Measurements from ENCODE around the gene PAK6.

- TF ChIP-seq REST (IDR thresholded peaks at IDR 0.05; ENCODE audit: unreplicated experiment), result no peak
- no peak for TF ChIP-seq EZH2 (IDR thresholded peaks at IDR 0.05; ENCODE audit: low read depth, unreplicated experiment)
- TF ChIP-seq CTCF (conservative IDR thresholded peaks at IDR 0.05; ENCODE audit: low read depth in 2 of 2), result no peak
- TF ChIP-seq POLR2AphosphoS5 (IDR thresholded peaks at IDR 0.05; ENCODE audit: low read depth), result no peak
- no peak for TF ChIP-seq CREB1 (CRISPR knock-in tag; IDR thresholded peaks at IDR 0.05; ENCODE audit: low read depth)
Observed at GRCh38 chr15:40275523-40275922, 36.7 kb downstream of the PAK6 start.

Data from GM23338 (cell line).